Stimulated activated CD8-positive, alpha-beta memory T cell treated with anti-CD3 and anti-CD28 coated beads, Interleukin-7, amount 100 ng/mL, for 1 hour (primary cell): ENCODE results near the gene SETD4.
"Not testable (repeated sequence)": the region's sequence is repeated elsewhere in the genome, so short reads cannot be mapped to it uniquely, and the experiment has no call there.

Experiments
- DNase-seq, 2 donors: peaks; one replicate each; pipeline ENCODE4 v3.0.0-alpha.2; 2020; ENCODE audit warnings: low read depth in 2 of 2

SETD4 gene

DNA sequence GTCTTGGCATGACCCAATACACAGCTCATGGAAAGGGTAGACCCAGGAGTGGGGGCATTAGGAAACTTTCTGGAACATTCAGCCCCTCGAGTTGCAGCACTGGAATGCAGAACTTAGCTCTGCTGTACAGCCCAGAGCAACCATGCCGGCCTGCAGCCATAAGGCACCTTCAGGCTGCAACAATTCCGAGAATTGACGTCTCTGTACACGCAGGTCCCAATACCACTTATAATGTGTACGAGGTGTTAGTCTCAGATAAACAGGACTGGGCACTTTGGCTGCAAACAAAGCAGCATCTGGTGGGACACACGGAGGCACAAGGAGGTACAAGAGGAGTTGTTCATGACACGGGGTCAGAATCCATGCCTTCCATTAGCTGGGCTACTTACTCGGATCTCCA is 17.4 kb upstream of the SETD4 start:
- no peak for DNase-seq

DNA sequence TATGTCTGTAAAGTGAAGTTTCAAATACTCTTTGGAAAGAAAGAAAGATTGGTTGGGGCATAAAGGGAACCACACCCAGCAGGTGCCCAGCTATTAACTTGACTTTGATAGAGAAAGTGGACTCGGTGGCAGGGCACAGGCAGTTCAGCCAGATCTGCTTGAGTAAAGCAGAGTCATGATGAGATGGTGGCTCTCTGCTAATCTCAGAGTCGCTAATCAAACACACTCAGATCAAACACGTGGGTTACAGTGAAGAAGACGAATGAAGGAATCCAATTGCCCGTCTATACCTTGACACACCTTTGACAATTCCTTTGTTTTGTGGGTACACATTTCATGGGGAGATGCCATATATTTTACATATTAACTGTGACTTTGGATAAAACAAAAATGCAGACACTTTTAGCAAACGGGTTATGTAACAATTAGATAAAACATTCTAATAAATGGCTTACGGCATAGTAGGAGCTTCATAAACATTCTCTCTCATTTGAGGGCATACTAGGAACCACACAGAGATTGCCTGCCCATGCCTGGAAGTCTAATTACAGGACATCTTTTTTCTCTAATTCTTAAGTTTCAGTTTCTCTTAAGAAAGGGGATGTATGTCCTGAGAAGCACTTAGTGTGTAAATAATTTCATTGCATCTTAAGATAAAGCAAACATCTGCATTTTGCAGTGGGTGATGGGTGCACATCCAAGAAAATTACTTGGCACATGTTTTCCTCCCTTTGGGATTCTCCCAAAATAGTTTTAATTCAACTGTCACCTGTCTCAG is 16.7 kb upstream of the SETD4 start:
- DNase-seq, result no peak

DNA sequence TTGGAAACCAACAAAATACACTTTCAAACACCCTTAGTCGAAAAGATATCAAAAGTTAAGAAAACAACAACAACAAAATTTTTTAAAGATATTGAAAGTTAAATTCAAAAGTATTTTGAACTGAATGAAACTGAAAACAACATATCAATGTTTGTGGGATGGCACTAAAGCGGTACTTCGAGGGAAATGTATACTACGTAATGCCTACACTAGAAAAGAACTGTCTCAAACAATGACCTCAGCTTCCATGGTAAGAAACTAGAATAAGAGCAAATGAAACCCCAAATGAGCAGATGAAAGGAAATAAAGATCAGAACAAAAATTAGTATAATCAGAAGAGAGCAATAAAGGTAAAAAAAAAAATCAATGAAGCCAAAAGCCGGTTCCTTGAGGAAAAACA is 15.6 kb upstream of the SETD4 start:
- no peak for DNase-seq

DNA sequence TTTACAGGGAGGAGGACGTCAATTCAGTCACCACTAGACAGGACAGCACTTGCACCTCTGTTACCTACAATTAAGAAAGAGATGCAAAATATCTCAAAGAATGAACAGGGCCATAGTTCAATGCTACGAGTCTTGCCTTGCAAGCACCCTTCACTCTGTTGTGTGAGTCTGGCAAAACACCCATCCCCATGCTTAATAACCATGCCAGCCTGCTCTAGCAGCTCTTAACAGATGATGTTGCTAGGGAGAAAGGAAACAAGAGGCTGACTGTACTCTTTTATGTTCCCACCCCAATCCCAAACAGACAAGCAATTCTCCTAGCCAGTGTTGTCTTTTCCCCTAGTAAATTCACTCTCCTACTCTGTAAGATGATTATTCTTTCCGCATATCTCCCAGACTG is 14.8 kb upstream of the SETD4 start:
- DNase-seq, result no peak

DNA sequence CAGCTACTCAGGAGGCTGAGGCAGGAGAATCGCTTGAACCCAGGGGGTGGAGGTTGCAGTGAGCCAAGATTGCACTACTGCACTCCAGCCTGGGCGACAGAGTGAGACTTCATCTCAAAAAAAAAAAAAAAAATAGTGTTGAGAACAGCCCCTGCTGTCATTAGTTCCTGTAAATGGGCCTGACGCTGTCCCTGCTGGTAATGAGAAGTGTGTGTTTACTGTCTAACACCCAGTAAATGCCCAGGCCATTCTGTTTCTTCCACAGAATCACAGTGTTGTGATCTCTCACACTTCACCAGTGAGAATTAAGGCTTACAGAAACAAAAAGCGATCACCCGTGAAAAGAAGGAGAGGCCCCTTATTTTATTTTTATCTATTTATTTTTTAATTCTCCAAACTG is 13.6 kb upstream of the SETD4 start:
- DNase-seq, result not testable (repeated sequence)

DNA sequence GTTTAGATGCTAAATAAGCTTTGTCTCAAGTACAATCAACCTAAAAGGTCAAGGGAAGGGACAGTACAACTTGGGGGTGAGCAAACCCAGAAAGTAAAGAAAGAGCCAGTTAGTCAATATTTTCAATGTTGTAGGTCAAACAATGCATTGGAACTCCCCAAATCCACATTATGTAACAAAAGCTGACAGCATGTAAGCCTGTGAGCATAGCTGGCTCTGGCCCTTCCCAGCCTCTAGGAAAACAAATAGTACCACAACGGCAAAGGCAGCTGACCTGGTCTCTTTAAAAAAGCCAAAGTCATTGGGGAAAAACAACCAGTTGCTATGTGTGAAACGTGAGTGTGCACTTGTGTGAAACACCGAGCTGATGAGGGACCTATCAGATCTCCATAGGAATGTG is 12.9 kb upstream of the SETD4 start:
- no peak for DNase-seq

DNA sequence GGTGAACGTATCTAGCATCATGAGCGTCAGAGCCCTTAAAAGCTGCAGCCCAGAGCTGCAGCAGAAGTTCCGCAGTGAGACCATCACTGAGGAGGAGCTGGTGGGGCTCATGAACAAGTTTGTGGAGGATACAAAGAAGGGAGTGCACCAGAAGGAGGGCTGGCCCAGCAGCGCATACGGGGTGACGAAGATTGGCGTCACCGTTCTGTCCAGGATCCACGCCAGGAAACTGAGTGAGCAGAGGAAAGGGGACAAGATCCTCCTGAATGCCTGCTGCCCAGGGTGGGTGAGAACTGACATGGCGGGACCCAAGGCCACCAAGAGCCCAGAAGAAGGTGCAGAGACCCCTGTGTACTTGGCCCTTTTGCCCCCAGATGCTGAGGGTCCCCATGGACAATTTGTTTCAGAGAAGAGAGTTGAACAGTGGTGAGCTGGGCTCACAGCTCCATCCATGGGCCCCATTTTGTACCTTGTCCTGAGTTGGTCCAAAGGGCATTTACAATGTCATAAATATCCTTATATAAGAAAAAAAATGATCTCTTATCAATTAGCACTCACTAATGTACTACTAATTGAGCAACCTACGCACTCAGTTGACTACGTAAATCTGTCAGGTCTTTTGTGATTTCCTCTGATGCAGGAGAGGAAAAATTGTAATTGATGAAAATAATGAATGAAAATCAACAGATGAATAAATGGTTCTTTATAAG is 12.3 kb upstream of the SETD4 start:
- DNase-seq, result no peak

DNA sequence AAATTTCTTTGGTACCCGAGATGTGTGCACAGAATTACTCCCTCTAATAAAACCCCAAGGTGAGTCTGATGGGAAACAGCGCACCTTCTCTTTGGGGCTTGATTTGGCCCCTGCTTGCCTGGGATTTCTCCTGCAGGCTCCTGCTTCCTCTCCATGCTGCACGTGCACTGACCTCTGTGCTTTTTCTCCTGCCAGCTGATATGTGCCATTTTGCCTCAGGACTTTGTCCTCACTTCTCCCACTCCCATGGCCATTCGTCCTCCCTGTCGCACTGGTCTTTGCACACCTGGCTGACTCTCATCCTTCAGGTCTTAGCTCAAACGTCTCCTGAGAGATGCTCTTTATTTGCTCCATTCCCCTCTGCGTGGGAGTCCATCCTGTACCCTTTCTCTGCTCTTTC is 10.7 kb upstream of the SETD4 start:
- no peak for DNase-seq

DNA sequence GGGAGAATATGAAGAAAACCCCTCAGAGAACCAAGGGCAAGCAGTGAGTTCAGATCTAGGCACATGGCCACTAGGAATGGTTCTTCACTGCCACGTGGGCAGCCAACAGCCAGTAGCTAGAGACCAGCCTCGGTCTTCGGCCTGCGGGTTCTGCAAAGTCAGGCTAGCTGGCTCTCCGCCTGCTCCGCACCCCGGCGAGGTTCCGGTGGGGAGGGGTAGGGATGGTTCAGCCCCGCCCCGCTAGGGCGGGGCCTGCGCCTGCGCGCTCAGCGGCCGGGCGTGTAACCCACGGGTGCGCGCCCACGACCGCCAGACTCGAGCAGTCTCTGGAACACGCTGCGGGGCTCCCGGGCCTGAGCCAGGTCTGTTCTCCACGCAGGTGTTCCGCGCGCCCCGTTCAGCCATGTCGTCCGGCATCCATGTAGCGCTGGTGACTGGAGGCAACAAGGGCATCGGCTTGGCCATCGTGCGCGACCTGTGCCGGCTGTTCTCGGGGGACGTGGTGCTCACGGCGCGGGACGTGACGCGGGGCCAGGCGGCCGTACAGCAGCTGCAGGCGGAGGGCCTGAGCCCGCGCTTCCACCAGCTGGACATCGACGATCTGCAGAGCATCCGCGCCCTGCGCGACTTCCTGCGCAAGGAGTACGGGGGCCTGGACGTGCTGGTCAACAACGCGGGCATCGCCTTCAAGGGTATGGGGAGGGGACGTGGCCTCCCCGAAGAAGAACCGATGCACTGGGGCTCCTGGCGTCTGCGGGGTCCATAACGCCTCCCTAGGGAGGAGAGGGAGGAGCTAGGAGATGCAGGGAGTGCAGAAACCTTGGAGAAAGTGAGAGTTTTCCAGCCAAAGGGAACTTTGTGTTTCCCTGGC is 9.6 kb upstream of the SETD4 start, which contains the start of gene CBR1:
Gene CBR1 (plus strand): TSS at position 312 of the 871 bp plus-strand sequence. CDS start 92 bp downstream, at position 404.
- peak; percentile 68 to 70 for DNase-seq

DNA sequence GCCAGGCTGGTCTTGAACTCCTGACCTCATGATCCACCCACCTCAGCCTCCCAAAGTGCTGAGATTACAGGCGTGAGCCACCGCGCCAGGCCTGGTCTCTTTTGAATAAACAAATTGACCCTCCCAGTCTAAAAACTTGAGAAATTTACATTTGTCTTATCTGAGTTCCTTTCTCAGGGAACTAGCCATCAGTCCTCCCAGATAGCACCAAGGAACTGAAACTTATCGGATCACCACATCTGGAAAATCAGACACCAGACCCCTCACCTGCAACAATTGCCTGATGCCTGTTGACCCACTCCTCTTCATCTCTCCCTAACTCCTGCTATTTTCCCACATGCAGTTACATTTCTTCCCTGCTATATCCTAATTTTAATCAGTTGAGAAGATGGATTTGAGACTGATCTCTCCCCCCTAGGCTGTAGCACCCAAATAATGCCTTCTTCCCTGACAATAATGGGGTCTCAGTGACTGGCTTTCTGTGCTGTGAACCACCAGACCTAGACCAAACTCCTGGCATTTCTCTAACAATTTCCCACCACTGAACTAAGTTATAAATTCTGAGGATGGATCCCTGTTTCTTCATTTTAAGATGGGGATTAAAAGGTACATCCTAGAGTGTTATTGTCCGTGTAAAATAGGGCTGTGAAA is 8.5 kb upstream of the SETD4 start:
- DNase-seq, result no peak

DNA sequence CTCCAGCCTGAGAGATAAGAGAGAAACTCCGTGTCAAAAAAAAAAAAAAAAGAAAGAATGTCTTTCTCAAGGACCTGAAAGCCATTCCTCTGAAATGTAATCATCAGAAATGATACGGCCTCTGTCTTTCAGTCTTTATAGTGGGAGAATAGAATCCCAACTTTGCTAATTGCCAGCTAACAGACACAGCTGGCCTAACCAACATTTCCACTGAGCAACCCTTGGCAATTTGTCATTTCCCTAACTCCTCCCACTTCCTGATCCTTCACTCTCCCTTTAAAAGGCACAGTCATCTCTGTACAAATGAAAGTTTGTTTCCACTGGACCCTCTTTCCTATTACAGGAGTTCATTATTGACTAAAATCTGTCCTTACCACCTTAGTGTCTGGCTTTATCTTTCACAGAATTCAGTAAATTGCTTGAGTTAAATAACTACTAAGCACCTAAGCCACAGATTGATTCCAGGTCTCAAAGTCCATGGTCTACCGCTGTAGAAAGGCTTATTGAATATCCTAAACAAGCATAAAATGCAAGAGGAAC is 5.2 kb upstream of the SETD4 start:
- no peak for DNase-seq

DNA sequence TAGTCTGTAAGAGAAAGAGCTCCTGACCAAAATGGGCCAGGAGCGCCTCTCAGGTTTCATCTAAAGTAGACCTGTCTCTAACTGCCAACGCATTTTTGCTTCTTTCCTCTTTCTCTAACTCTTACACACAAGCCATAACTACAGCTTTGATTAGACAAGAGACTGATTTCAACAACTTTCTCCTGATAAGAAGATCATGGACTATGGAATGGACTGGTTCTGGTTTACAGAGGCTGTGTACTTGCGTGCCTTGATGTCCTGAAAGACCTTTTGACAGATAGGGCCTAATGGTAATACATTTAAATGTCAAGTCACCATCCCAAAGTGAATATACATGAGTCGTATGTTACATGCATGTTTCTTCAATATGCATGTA is 3.7 kb upstream of the SETD4 start:
- DNase-seq, result no peak

DNA sequence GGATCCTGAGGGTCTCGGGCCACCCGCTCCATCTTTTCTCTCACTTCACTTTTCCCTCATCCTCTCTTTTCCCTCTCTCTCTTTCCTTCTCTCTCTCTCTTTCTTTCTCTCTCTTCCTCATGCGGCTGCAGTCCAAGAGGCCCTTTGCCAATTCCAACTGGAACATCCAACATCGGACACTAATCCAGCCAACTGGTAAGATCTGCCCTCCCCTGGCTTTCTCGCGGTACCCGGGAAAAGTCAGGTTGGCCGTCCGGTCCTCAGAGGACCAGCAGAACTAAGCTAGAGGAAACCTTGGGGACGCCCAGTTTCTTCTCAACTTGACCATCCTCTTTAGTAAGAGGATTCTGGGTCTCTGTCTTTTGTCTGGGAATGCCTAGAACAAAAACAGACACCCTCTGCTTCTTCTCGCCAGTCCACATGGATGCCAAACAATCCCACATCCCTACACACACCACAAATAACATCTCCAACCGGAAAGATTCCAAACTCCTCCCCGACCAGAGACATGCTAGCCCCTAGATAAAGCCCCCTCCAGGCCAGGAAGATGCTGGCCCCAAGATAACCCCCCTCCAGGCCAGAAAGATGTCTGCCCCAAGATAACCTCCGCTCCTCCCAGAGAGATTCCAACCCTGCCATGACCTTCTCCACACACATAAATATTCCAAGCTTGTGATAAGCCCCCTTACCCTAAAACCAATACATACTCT is 3.2 kb upstream of the SETD4 start:
- no peak for DNase-seq

DNA sequence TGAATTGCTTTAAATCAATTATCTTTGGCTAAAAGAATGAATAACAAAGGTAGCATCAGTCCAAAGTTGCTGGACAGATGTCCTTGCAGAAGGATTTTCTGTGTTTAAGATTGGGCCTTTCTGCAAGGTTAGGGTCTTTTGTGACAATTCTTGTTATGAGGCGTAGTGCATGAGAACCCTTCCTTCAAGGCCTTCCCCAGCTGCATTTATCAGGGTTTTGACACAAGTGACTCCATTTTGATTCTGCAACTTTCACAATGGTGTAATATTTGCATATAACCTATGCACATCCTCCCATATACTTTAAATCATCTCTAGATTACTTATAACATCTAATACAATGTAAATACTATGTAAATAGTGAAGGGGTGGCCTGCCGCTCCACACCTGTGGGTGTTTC is 1.1 kb upstream of the SETD4 start:
- no peak for DNase-seq

DNA sequence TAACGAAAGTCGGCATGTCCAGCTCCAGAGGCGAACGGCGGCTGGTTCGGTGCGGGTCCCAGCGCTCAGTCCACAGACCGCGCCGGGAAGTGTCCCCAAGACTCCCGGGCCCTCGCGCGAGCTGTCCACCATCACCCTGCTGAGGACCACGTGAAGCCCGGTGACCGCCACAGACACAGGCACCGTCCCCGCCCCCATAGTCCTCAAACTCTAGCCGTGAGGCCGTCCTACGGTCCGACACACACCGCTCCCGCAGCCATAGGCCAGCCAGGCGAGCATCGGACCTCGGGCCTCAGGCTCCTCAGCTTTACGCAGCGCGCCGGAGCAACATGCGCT is 535 bp downstream of the SETD4 start:
- DNase-seq, result no peak

DNA sequence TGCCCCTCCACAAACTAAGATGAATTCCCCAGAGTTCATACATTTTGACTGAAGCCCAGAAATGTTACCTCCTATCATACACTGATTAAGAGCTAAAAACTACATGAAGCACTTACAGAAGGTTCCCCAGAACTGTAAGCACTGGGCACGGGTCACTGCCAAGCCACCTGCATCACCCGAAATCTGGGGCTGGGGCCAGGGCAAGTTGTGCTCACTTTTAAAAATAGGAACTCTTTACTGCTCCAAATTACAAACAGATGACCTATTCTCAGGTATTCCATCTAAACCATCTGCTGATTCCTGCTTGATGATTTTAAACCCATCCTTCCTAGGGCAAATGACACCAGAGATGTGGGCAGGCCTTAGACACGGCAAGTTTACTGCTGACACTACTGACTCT is 4.8 kb downstream of the SETD4 start:
- no peak for DNase-seq

DNA sequence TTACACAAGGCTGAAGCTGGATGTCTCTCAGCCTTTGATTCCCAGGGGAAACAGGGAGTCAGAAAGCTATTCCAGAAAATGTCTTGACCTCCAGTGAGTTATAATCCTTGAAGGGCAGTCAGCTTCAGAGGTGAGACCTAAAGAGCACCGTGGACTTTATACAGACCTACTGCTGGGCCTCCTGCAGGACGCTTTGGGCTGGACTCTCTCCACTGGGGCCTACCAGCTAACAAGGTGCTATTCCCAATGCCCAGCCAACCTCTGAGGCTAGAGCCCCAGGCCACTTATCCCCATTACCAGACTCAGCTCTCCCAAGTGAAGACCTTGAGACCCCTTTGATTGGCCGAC is 6.6 kb downstream of the SETD4 start:
- DNase-seq, result no peak

DNA sequence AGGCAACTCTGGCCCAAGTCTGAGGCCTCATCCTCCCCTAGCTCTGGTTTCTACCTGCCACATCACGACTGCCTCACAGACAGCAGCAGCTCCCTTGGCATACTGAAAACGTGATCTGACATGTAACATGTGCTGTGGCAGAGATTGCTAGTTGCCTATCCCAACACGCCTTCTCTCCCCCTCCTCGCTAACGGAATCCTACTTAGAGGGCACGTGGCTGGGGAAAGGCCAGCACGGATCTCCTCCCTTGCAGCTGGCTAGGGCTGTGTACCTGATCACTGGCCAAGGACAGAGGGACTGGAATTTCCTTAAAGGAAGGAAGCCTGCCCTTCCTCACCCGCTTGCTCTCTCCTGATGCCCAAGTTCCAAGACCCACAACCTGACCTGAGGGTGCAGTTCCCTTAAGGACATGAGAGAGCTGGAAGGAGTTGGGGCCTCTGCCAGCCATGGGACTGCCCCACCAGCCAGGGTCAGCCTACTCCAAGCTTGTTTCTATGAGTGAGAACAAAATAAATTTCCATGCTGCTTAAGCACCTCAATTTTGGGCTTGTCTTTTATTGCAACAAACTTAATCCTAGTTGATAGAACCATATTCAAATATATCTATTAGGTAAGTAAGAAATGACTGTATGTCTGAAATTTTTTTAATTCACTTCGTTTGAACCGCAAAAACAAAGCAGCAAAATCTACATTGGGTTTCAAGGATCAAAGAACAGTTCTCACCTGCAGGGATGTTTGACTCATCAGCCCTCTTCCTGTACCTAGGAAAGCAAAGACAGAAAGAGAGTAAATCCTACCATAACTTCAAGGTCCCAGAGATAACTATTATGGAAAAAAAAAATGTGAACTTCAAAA is 7.2 kb downstream of the SETD4 start:
- no peak for DNase-seq

DNA sequence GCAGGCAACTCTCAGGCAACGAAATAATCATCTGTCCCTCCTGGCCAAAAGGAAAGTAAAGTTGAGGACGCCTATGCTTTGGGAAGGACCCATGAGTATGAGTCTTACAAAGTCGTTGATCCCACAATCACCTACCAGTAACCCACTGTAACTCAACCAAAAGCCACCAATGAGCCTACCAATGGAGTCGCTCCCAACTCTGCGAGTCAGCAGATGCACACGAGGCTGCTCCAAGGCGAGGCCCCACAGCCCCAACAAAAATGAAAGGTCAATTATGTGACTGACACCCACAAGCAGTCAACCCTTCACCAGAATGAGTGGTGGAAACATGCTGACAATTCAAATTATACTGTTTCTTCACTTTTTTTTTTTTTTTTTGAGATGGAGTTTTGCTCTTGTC is 12.0 kb downstream of the SETD4 start:
- no peak for DNase-seq

DNA sequence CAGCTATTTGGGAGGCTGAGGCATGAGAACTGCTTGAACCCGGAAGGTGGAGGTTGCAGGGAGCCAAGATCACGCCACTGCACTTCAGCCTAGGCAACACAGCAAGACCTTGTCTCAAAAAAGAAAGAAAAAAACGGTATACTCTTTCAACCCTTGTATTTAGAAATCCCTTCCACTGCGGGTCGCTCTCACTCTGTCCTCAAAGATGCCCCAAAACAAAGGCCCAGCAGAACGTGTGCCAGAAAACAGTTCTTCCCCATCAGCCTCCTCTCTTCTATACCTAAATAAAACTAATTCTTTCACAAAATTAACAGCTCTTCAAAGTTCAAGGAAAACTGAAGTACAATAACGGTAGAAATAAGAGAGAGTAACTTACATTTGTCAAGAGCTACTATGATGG is 13.2 kb downstream of the SETD4 start:
- DNase-seq, result no peak
